ENCODE results near the gene KRT10. TPM values are rescaled to one million over a fixed set of nuclear protein-coding genes. Genes with fewer than 3 reads are reported as not detected.

KRT10 gene
- total and polyA plus RNA-seq, 9 of the 15 experiments (the other 6 are each of a cell fraction or from before 2014, with no cell fraction given), result 47.0 to 179 (median 76.2) TPM

- Histone ChIP-seq H3K36me3 (ENCODE audit: control insufficient read depth, insufficient read depth, low read length) (no peaks in the 10 kb centered on the region), H3K4me3 (no peak overlapping the region), H2AFZ (ENCODE audit: low read depth, low read length) (no peak overlapping the region), H3K9ac (ENCODE audit: insufficient read depth in 1 of 2, low read depth in 2 of 2, low read length in 2 of 2) (no peak overlapping the region), H3K4me2 (ENCODE audit: insufficient read depth, low read length) (no peak overlapping the region), H3K9me1 (ENCODE audit: control insufficient read depth, insufficient read depth, low read length) (no peaks in the 10 kb centered on the region), H3K79me2 (ENCODE audit: control insufficient read depth, insufficient read depth, low read length) (no peaks in the 10 kb centered on the region), H3K4me1 (replicated peaks in 1 of 2; ENCODE audit: control insufficient read depth in 2 of 2, insufficient read depth in 2 of 2, low read length in 2 of 2) (peaks cover 0 to 5% of the 10 kb centered on the region in 2 experiments; a peak in 1 of 5 replicates), H3K9me3 (replicated peaks; ENCODE audit: control insufficient read depth, insufficient read depth, low read depth, low read length) (no peaks in the 10 kb centered on the region), H3K27me3 (ENCODE audit: control insufficient read depth in 2 of 2, insufficient read depth in 2 of 2, low read length in 2 of 2) (peaks cover 25 to 37% of the 10 kb centered on the region in 2 experiments), H4K20me1 (replicated peaks; ENCODE audit: control insufficient read depth, insufficient read depth, low read length) (no peaks in the 10 kb centered on the region), H3K27ac (ENCODE audit: extremely low read depth, low read depth, low read length) (no peak overlapping the region)
- no TSS peak for BruUV-seq (replicated peaks)
- intact Hi-C loops (cut with micrococcal nuclease), result no loop called here
- POLR2A ChIA-PET, result no interaction called here
- FAIRE-seq (no peak), DNase-seq (ENCODE audit: extremely low read depth in 1 of 4, low spot score in 3 of 4) (no peak), ATAC-seq (no peak)
- in situ Hi-C loops (cut with MboI), result loop anchor here (5.0 kb wide), 1 partner anchor 177 kb away; no protein-coding TSS in a partner anchor
- TF ChIP-seq HNRNPLL (IDR thresholded peaks at IDR 0.05; ENCODE audit: low read depth, low read length, poor library complexity, severe bottlenecking), result peak; percentile 62
- peak; percentile 35; the same call in 1 of the 2 replicates for TF ChIP-seq NFIC (IDR thresholded peaks at IDR 0.05)
- TF ChIP-seq ATF6 (CRISPR knock-in tag; IDR thresholded peaks at IDR 0.05), result no peak
- CTCF ChIA-PET (ENCODE audit: low intra/inter-chr PET ratio), result no interaction called here
- WGBS (ENCODE audit: insufficient coverage, low coverage, missing lambda C conversion rate), result 2% methylated on average over 10 of the region's 10 CpGs
Observed at GRCh38 chr17:40793832-40794231, 28.6 kb downstream of the KRT10 start.
